ENCODE measurements around the gene PAX3.

- no peak for TF ChIP-seq EZH2 (IDR thresholded peaks at IDR 0.05; ENCODE audit: insufficient read depth, poor library complexity, severe bottlenecking)
- no peak for TF ChIP-seq EZH2phosphoT487 (IDR thresholded peaks at IDR 0.05; ENCODE audit: insufficient read depth, low read depth)
Observed at GRCh38 chr2:222194669-222195068, 104.1 kb downstream of the PAX3 start.
